GM18519 (cell line): Measurements from ENCODE around the gene VTI1A.
"Not testable (repeated sequence)": the region's sequence is repeated elsewhere in the genome, so short reads cannot be mapped to it uniquely, and the experiment has no call there.

Experiments
- ATAC-seq: cut with Tn5 transposase; IDR thresholded peaks from one replicate; pipeline ENCODE4 v1.9.1; 2021; ENCODE audit warnings: mild to moderate bottlenecking, moderate library complexity; ENCODE audit not compliant: unreplicated experiment, low FRiP score

Gene VTI1A

GRCh38 chr10:112499985-112500384, 53.0 kb downstream of the VTI1A start:
- not testable (repeated sequence) for ATAC-seq

- ATAC-seq: no peak
Measured at GRCh38 chr10:112502536-112502935, 55.5 kb downstream of the VTI1A start.

- ATAC-seq: no peak
Measured at GRCh38 chr10:112503643-112504042, 56.6 kb downstream of the VTI1A start.

GRCh38 chr10:112507046-112507445, 60.0 kb downstream of the VTI1A start:
- ATAC-seq: no peak

GRCh38 chr10:112507988-112508387, 61.0 kb downstream of the VTI1A start:
- no peak for ATAC-seq

GRCh38 chr10:112509558-112510291, 62.7 kb downstream of the VTI1A start:
- ATAC-seq: no peak

- no peak for ATAC-seq
Measured at GRCh38 chr10:112510384-112510783, 63.4 kb downstream of the VTI1A start.

GRCh38 chr10:112512294-112512693, 65.3 kb downstream of the VTI1A start:
- ATAC-seq: no peak

GRCh38 chr10:112515126-112515525, 68.1 kb downstream of the VTI1A start:
- ATAC-seq: no peak

- ATAC-seq: no peak
Measured at GRCh38 chr10:112515852-112516251, 68.8 kb downstream of the VTI1A start.

GRCh38 chr10:112517451-112517862, 70.4 kb downstream of the VTI1A start:
- ATAC-seq: no peak

GRCh38 chr10:112519133-112519761, 72.2 kb downstream of the VTI1A start:
- ATAC-seq: peak; percentile 89

GRCh38 chr10:112520914-112521313, 73.9 kb downstream of the VTI1A start:
- no peak for ATAC-seq

GRCh38 chr10:112524641-112525040, 77.6 kb downstream of the VTI1A start:
- no peak for ATAC-seq

- ATAC-seq: no peak
Measured at GRCh38 chr10:112525200-112525599, 78.2 kb downstream of the VTI1A start.

- ATAC-seq: peak; percentile 93
Measured at GRCh38 chr10:112526139-112526538, 79.1 kb downstream of the VTI1A start.

- ATAC-seq: no peak
Measured at GRCh38 chr10:112526906-112527305, 79.9 kb downstream of the VTI1A start.

- ATAC-seq: no peak
Measured at GRCh38 chr10:112528235-112528634, 81.2 kb downstream of the VTI1A start.

- no peak for ATAC-seq
Measured at GRCh38 chr10:112531421-112531820, 84.4 kb downstream of the VTI1A start.

- ATAC-seq: peak; percentile 99
Measured at GRCh38 chr10:112532189-112532588, 85.2 kb downstream of the VTI1A start.

- no peak for ATAC-seq
Measured at GRCh38 chr10:112532956-112533355, 85.9 kb downstream of the VTI1A start.

- no peak for ATAC-seq
Measured at GRCh38 chr10:112533916-112534315, 86.9 kb downstream of the VTI1A start.
